WTC11 (cell line): Measurements from ENCODE around the gene NUDT22. TPM values are rescaled to one million over a fixed set of nuclear protein-coding genes. Genes with fewer than 3 reads are reported as not detected.
A peak's percentile ranks its signal among the peaks of the same experiment; 100 is the strongest.

ENCODE experiments used
- ATAC-seq: fragments of 200-7000 bp; cut with Tn5 transposase; 2 replicates; pipeline ENCODE4 v1.10.0; 2021; ENCODE audit warnings: mild to moderate bottlenecking, moderate library complexity
- CTCF ChIA-PET: fragments of 300-600 bp; sonication (Branson Sonifier 250); formaldehyde crosslinking; loops from one replicate; lab custom pipeline; 2021; ENCODE audit warnings: antibody characterized with exemption; lab: Charles Lee
- POLR2A ChIA-PET: fragments of 350-600 bp; sonication (Branson Sonifier 250); formaldehyde crosslinking; loops from one replicate; lab custom pipeline; 2021; ENCODE audit warnings: antibody characterized with exemption; lab: Charles Lee
- DNase-seq: peaks from one replicate; pipeline ENCODE4 v3.0.0; 2021; ENCODE audit warnings: low spot score
- H3K27ac Mint-ChIP-seq: 2 replicates; pipeline ENCODE4 v1.8.0; 2021; ENCODE audit warnings: mixed read lengths
- H3K27me3 Mint-ChIP-seq: 2 replicates; pipeline ENCODE4 v1.8.0; 2021; ENCODE audit warnings: low read depth, mild to moderate bottlenecking, moderate library complexity, mixed read lengths
- H3K36me3 Mint-ChIP-seq: 2 replicates; pipeline ENCODE4 v1.8.0; 2021; ENCODE audit warnings: mixed read lengths
- H3K4me1 Mint-ChIP-seq: 2 replicates; pipeline ENCODE4 v1.8.0; 2022; ENCODE audit warnings: mixed read lengths
- H3K4me3 Mint-ChIP-seq: 2 replicates; pipeline ENCODE4 v1.8.0; 2021; ENCODE audit warnings: mild to moderate bottlenecking, moderate library complexity, mixed read lengths
- H3K9me3 Mint-ChIP-seq: 2 replicates; pipeline ENCODE4 v1.8.0; 2021; ENCODE audit warnings: mixed read lengths
- ETV6 ChIP-seq: sonication (generic); formaldehyde crosslinking; IDR thresholded peaks from 2 replicates; pipeline ENCODE4 v1.8.1; 2022; ENCODE audit warnings: mild to moderate bottlenecking, missing genetic modification reagents
- FOXJ3 ChIP-seq: sonication (generic); formaldehyde crosslinking; IDR thresholded peaks from 2 replicates; pipeline ENCODE4 v1.9.0; 2021; ENCODE audit warnings: missing genetic modification reagents, mild to moderate bottlenecking, borderline replicate concordance
- FOXK1 ChIP-seq: sonication (generic); formaldehyde crosslinking; IDR thresholded peaks from 2 replicates; pipeline ENCODE4 v1.8.0; 2022; ENCODE audit warnings: mild to moderate bottlenecking, moderate library complexity, missing genetic modification reagents
- JUN ChIP-seq: sonication (generic); formaldehyde crosslinking; IDR thresholded peaks from 2 replicates; pipeline ENCODE4 v1.8.0; 2023; ENCODE audit warnings: mild to moderate bottlenecking, missing genetic modification reagents
- MYBL2 ChIP-seq: sonication (generic); formaldehyde crosslinking; IDR thresholded peaks from 2 replicates; pipeline ENCODE4 v1.8.1; 2023; ENCODE audit warnings: mild to moderate bottlenecking, moderate library complexity, missing genetic modification reagents
- NFYB ChIP-seq: sonication (generic); formaldehyde crosslinking; conservative IDR thresholded peaks from 2 replicates; pipeline ENCODE4 v1.8.0; 2022; ENCODE audit warnings: low read depth, missing genetic modification reagents
- TCF7 ChIP-seq: sonication (generic); formaldehyde crosslinking; IDR thresholded peaks from 2 replicates; pipeline ENCODE4 v1.8.0; 2022; ENCODE audit warnings: mild to moderate bottlenecking, low read depth, missing genetic modification reagents, moderate library complexity
- TEAD1 ChIP-seq: sonication (generic); formaldehyde crosslinking; IDR thresholded peaks from 2 replicates; pipeline ENCODE4 v1.8.0; 2022; ENCODE audit warnings: mild to moderate bottlenecking, missing genetic modification reagents
- ZNF423 ChIP-seq: fragments of 250-450 bp; sonication (Bioruptor Pico); IDR thresholded peaks from 2 replicates; pipeline ENCODE4 v2.1.2; 2022; ENCODE audit warnings: mild to moderate bottlenecking, moderate library complexity
- total RNA-seq: library from RNA; stranded (reverse); gene quantifications from 3 replicates; pipeline ENCODE4 v1.2.3, GENCODE V29; 2021
- TF ChIP-seq, protein P1 (sequence below): sonication (generic); formaldehyde crosslinking; IDR thresholded peaks from 2 replicates; pipeline ENCODE4 v1.8.1; 2022; ENCODE audit warnings: low read depth, mild to moderate bottlenecking, moderate library complexity, missing genetic modification reagents, borderline replicate concordance
- TF ChIP-seq, protein P2 (sequence below): sonication (generic); formaldehyde crosslinking; IDR thresholded peaks from 2 replicates; pipeline ENCODE4 v1.8.0; 2023; ENCODE audit warnings: missing genetic modification reagents, mild to moderate bottlenecking, borderline replicate concordance
- TF ChIP-seq, protein P3 (sequence below): sonication (generic); formaldehyde crosslinking; IDR thresholded peaks from 2 replicates; pipeline ENCODE4 v1.8.0; 2023; ENCODE audit warnings: missing genetic modification reagents
- TF ChIP-seq, protein P4 (sequence below): sonication (generic); formaldehyde crosslinking; IDR thresholded peaks from 2 replicates; pipeline ENCODE4 v1.8.1; 2022; ENCODE audit warnings: low read depth, missing genetic modification reagents, borderline replicate concordance
- TF ChIP-seq, protein P5 (sequence below): sonication (generic); formaldehyde crosslinking; IDR thresholded peaks from 2 replicates; pipeline ENCODE4 v1.8.0; 2022; ENCODE audit warnings: mild to moderate bottlenecking, missing genetic modification reagents
- TF ChIP-seq, protein P6 (sequence below): sonication (generic); formaldehyde crosslinking; IDR thresholded peaks from 2 replicates; pipeline ENCODE4 v1.8.0; 2022; ENCODE audit warnings: mild to moderate bottlenecking, missing genetic modification reagents
- TF ChIP-seq, protein P7 (sequence below): sonication (generic); formaldehyde crosslinking; IDR thresholded peaks from 2 replicates; pipeline ENCODE4 v1.8.0; 2023; ENCODE audit warnings: mild to moderate bottlenecking, missing genetic modification reagents
- TF ChIP-seq, protein P8 (sequence below): sonication (generic); formaldehyde crosslinking; IDR thresholded peaks from 2 replicates; pipeline ENCODE4 v1.8.1; 2022; ENCODE audit warnings: mild to moderate bottlenecking, missing genetic modification reagents, moderate library complexity, borderline replicate concordance

NUDT22 gene
- total RNA-seq, 1 experiment from 2014 or later: 64.4 TPM

DNA sequence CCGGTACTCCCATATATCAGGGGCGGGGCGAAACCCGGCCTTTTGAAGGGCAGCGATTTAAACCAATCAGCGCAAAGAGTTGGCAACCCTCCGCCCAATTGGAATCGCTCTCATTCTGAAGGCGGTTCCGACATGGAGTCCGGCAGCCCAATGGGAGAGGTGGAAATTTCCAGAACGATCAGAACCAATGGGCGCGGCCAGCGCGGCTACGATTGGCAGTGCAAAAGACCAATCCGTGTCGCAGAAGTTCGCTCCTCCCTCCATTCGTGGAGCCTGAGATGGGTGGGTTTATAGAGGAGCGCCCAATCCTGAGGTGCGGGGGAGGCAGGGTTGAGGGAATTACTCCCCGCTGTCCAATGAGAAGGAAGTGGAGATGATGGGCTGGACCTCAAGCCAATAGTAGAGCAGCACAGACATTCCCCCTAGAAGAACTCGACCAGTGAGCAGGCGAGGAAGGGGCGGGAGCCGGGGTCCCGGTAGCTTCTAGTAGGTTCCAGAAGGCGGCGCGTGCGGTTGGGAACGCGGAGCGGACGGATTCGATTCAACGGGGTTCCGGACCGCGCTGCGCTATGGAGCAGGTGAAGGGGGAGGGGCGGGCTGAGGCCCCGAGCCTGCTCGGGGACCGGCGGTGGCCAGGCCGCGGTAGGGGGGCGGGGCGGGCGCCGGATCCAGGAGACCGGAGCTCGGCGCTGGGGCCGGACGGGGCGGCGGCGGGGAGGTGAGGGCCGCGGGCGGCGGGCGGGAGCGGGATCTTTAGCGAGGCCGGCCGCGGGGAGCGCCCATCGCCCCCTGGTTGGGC, 40.2 kb upstream of the NUDT22 start, which contains the start of gene STIP1:
Gene STIP1 (plus strand): TSS at position 479 of the 799 bp plus-strand sequence. CDS start 91 bp downstream, at position 570.
- POLR2A ChIA-PET: interaction anchor here (0.6 to 2.3 kb wide), 15 partner anchors 11 to 268 kb away, joined by 3 to 11 read pairs (median 4); partner anchors contain the start of genes DNAJC4, FKBP2, MACROD1 and PRDX5
- DNase-seq: peak; percentile 99
- TF ChIP-seq, protein P1, sequence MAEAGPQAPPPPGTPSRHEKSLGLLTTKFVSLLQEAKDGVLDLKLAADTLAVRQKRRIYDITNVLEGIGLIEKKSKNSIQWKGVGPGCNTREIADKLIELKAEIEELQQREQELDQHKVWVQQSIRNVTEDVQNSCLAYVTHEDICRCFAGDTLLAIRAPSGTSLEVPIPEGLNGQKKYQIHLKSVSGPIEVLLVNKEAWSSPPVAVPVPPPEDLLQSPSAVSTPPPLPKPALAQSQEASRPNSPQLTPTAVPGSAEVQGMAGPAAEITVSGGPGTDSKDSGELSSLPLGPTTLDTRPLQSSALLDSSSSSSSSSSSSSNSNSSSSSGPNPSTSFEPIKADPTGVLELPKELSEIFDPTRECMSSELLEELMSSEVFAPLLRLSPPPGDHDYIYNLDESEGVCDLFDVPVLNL (CRISPR knock-in tag): no peak
- TF ChIP-seq, protein P2, sequence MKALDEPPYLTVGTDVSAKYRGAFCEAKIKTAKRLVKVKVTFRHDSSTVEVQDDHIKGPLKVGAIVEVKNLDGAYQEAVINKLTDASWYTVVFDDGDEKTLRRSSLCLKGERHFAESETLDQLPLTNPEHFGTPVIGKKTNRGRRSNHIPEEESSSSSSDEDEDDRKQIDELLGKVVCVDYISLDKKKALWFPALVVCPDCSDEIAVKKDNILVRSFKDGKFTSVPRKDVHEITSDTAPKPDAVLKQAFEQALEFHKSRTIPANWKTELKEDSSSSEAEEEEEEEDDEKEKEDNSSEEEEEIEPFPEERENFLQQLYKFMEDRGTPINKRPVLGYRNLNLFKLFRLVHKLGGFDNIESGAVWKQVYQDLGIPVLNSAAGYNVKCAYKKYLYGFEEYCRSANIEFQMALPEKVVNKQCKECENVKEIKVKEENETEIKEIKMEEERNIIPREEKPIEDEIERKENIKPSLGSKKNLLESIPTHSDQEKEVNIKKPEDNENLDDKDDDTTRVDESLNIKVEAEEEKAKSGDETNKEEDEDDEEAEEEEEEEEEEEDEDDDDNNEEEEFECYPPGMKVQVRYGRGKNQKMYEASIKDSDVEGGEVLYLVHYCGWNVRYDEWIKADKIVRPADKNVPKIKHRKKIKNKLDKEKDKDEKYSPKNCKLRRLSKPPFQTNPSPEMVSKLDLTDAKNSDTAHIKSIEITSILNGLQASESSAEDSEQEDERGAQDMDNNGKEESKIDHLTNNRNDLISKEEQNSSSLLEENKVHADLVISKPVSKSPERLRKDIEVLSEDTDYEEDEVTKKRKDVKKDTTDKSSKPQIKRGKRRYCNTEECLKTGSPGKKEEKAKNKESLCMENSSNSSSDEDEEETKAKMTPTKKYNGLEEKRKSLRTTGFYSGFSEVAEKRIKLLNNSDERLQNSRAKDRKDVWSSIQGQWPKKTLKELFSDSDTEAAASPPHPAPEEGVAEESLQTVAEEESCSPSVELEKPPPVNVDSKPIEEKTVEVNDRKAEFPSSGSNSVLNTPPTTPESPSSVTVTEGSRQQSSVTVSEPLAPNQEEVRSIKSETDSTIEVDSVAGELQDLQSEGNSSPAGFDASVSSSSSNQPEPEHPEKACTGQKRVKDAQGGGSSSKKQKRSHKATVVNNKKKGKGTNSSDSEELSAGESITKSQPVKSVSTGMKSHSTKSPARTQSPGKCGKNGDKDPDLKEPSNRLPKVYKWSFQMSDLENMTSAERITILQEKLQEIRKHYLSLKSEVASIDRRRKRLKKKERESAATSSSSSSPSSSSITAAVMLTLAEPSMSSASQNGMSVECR (CRISPR knock-in tag): peak; percentile 43; the same call in 1 of the 2 replicates
- TF ChIP-seq TCF7 (CRISPR knock-in tag) (no peak), TEAD1 (CRISPR knock-in tag) (peak; percentile 90), ZNF423 (CRISPR knock-in tag) (no peak), JUN (no peak), NFYB (peak; percentile 100), MYBL2 (CRISPR knock-in tag) (0 out of 2 replicates have a peak, but pooled peaks have one; percentile 57), FOXK1 (CRISPR knock-in tag) (peak; percentile 73; the same call in 1 of the 2 replicates), ETV6 (peak; percentile 84), FOXJ3 (CRISPR knock-in tag) (no peak)
- TF ChIP-seq, protein P3, sequence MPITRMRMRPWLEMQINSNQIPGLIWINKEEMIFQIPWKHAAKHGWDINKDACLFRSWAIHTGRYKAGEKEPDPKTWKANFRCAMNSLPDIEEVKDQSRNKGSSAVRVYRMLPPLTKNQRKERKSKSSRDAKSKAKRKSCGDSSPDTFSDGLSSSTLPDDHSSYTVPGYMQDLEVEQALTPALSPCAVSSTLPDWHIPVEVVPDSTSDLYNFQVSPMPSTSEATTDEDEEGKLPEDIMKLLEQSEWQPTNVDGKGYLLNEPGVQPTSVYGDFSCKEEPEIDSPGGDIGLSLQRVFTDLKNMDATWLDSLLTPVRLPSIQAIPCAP (CRISPR knock-in tag): 0 out of 2 replicates have a peak, but pooled peaks have one; percentile 24
- TF ChIP-seq, protein P4, sequence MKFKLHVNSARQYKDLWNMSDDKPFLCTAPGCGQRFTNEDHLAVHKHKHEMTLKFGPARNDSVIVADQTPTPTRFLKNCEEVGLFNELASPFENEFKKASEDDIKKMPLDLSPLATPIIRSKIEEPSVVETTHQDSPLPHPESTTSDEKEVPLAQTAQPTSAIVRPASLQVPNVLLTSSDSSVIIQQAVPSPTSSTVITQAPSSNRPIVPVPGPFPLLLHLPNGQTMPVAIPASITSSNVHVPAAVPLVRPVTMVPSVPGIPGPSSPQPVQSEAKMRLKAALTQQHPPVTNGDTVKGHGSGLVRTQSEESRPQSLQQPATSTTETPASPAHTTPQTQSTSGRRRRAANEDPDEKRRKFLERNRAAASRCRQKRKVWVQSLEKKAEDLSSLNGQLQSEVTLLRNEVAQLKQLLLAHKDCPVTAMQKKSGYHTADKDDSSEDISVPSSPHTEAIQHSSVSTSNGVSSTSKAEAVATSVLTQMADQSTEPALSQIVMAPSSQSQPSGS (CRISPR knock-in tag): no peak
- TF ChIP-seq, protein P5, sequence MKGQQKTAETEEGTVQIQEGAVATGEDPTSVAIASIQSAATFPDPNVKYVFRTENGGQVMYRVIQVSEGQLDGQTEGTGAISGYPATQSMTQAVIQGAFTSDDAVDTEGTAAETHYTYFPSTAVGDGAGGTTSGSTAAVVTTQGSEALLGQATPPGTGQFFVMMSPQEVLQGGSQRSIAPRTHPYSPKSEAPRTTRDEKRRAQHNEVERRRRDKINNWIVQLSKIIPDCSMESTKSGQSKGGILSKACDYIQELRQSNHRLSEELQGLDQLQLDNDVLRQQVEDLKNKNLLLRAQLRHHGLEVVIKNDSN: peak; percentile 33; the same call in 1 of the 2 replicates
- TF ChIP-seq, protein P6, sequence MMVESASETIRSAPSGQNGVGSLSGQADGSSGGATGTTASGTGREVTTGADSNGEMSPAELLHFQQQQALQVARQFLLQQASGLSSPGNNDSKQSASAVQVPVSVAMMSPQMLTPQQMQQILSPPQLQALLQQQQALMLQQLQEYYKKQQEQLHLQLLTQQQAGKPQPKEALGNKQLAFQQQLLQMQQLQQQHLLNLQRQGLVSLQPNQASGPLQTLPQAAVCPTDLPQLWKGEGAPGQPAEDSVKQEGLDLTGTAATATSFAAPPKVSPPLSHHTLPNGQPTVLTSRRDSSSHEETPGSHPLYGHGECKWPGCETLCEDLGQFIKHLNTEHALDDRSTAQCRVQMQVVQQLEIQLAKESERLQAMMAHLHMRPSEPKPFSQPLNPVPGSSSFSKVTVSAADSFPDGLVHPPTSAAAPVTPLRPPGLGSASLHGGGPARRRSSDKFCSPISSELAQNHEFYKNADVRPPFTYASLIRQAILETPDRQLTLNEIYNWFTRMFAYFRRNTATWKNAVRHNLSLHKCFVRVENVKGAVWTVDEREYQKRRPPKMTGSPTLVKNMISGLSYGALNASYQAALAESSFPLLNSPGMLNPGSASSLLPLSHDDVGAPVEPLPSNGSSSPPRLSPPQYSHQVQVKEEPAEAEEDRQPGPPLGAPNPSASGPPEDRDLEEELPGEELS (CRISPR knock-in tag): peak; percentile 88; the same call in 1 of the 2 replicates
- TF ChIP-seq, protein P7, sequence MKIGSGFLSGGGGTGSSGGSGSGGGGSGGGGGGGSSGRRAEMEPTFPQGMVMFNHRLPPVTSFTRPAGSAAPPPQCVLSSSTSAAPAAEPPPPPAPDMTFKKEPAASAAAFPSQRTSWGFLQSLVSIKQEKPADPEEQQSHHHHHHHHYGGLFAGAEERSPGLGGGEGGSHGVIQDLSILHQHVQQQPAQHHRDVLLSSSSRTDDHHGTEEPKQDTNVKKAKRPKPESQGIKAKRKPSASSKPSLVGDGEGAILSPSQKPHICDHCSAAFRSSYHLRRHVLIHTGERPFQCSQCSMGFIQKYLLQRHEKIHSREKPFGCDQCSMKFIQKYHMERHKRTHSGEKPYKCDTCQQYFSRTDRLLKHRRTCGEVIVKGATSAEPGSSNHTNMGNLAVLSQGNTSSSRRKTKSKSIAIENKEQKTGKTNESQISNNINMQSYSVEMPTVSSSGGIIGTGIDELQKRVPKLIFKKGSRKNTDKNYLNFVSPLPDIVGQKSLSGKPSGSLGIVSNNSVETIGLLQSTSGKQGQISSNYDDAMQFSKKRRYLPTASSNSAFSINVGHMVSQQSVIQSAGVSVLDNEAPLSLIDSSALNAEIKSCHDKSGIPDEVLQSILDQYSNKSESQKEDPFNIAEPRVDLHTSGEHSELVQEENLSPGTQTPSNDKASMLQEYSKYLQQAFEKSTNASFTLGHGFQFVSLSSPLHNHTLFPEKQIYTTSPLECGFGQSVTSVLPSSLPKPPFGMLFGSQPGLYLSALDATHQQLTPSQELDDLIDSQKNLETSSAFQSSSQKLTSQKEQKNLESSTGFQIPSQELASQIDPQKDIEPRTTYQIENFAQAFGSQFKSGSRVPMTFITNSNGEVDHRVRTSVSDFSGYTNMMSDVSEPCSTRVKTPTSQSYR (CRISPR knock-in tag): peak; percentile 48; the same call in 1 of the 2 replicates
- TF ChIP-seq, protein P8, sequence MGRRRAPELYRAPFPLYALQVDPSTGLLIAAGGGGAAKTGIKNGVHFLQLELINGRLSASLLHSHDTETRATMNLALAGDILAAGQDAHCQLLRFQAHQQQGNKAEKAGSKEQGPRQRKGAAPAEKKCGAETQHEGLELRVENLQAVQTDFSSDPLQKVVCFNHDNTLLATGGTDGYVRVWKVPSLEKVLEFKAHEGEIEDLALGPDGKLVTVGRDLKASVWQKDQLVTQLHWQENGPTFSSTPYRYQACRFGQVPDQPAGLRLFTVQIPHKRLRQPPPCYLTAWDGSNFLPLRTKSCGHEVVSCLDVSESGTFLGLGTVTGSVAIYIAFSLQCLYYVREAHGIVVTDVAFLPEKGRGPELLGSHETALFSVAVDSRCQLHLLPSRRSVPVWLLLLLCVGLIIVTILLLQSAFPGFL: no peak

More for the DNA sequence above, 40.2 kb upstream of the NUDT22 start, which contains the start of gene STIP1:
- ATAC-seq: peak; percentile 92
- H3K27me3 Mint-ChIP-seq: no peaks in the 10 kb centered on the region
- peaks cover 38% of the 10 kb centered on the region for H3K4me1 Mint-ChIP-seq
- peaks cover 14% of the 10 kb centered on the region for H3K36me3 Mint-ChIP-seq
- peak within 1 kb of the TSS; percentile 93 for H3K4me3 Mint-ChIP-seq
- peak within 1 kb of the TSS; percentile 96 for H3K27ac Mint-ChIP-seq
- CTCF ChIA-PET: interaction anchor here (0.6 to 3.1 kb wide), 31 partner anchors 9 to 347 kb away, joined by 3 to 23 read pairs (median 4); partner anchors contain the start of genes ESRRA, FERMT3, MACROD1 and MARK2
- no peaks in the 10 kb centered on the region for H3K9me3 Mint-ChIP-seq
